Lower leg skin (tissue), 4 donors: ENCODE data around the gene ENTREP3. TPM values are rescaled to one million over a fixed set of nuclear protein-coding genes. Genes with fewer than 3 reads are reported as not detected.

Experiments
- DNase-seq, 2 donors: peaks; one replicate each; pipeline ENCODE4 v3.0.0-alpha.2; 2019; ENCODE audit warnings: low spot score in 2 of 2
- H3K4me3 ChIP-seq: fragments of 200-600 bp; sonication (generic); 2 replicates; pipeline ENCODE4 v1.5.1; 2017; ENCODE audit warnings: mild to moderate bottlenecking, low read depth; ENCODE audit not compliant: poor library complexity, severe bottlenecking
- CTCF ChIP-seq, 3 donors: fragments of 450-650 bp; IDR thresholded peaks; one replicate each; pipeline ENCODE4 v1.5.1; 2016; ENCODE audit warnings: antibody characterized with exemption in 3 of 3, mild to moderate bottlenecking in 3 of 3, moderate library complexity in 2 of 3
- POLR2A ChIP-seq, 2 donors: fragments of 450-650 bp; IDR thresholded peaks; one replicate each; pipeline ENCODE4 v1.6.1; 2016 to 2017; ENCODE audit warnings: antibody characterized with exemption in 2 of 2, mild to moderate bottlenecking in 1 of 2, moderate library complexity in 1 of 2
- WGBS, 2 donors: methylation state at CpG; one replicate each; pipeline ENCODE4 v1.1.5; 2018; 5-methylcytosine and 5-hydroxymethylcytosine counted together
- intact Hi-C: fragments of 100-400 bp; cut with DNase I; formaldehyde crosslinking; loops from one replicate; pipeline ENCODE4 v1.15.0; 2023; ENCODE audit warnings: low total_unique reads
- total RNA-seq, 4 donors: library from RNA; depleted of rRNA; stranded (reverse); fragments of >200 nt; gene quantifications; one replicate each; pipeline ENCODE4 v1.1.0, GENCODE V29; 2016

The ENTREP3 gene
- total RNA-seq, 4 donors from 2014 or later, result 9.6 to 26.0 (median 18.7) TPM

- WGBS, 2 donors, result 97% methylated on average over 2 of the region's 2 CpGs
- H3K4me3 ChIP-seq, result no peak overlapping the region
- no peak for DNase-seq
- TF ChIP-seq POLR2A (IDR thresholded peaks at IDR 0.05) (no peak), CTCF (IDR thresholded peaks at IDR 0.05) (no peak)
- intact Hi-C loops, result loop anchor here (10.0 kb wide), 1 partner anchor 327 kb away; no protein-coding TSS in a partner anchor
These were observed 12.1 kb upstream of the ENTREP3 start for GRCh38 chr1:155267373-155267772.

- no peak overlapping the region for H3K4me3 ChIP-seq
- DNase-seq, result no peak
- 79 to 81% methylated on average over 6 of the region's 6 CpGs for WGBS, 2 donors
- intact Hi-C loops, result loop anchor here (10.0 kb wide), 1 partner anchor 328 kb away; no protein-coding TSS in a partner anchor
- no peak for TF ChIP-seq CTCF (IDR thresholded peaks at IDR 0.05)
- TF ChIP-seq POLR2A (IDR thresholded peaks at IDR 0.05), result no peak
These were observed 11.3 kb upstream of the ENTREP3 start for GRCh38 chr1:155266553-155266952.

GRCh38 chr1:155263067-155263466 lies 7.8 kb upstream of the ENTREP3 start:
- H3K4me3 ChIP-seq, result no peak overlapping the region
- WGBS, 2 donors, result 85 to 87% methylated on average over 11 of the region's 11 CpGs
- DNase-seq, result no peak
- no peak for TF ChIP-seq CTCF (IDR thresholded peaks at IDR 0.05)
- intact Hi-C loops, result loop anchor here (10.0 kb wide), 1 partner anchor 332 kb away; no protein-coding TSS in a partner anchor

- 0 to 1% methylated on average over 35 to 39 of the region's 47 CpGs for WGBS, 2 donors
- peak within 1 kb of the TSS; percentile 65 for H3K4me3 ChIP-seq
- intact Hi-C loops, result loop anchor here (10.0 kb wide), 1 partner anchor 333 kb away; no protein-coding TSS in a partner anchor
- TF ChIP-seq CTCF (IDR thresholded peaks at IDR 0.05) (no peak), POLR2A (IDR thresholded peaks at IDR 0.05) (no peak)
- DNase-seq, result peak; percentile 98
These were observed 6.8 kb upstream of the ENTREP3 start, which contains the start of gene SCAMP3 for GRCh38 chr1:155261852-155262673. SCAMP3 (minus strand) TSS chr1:155262360; CDS start chr1:155262151, 209 bp downstream.

GRCh38 chr1:155261493-155261851 lies 6.2 kb upstream of the ENTREP3 start:
- 0% methylated on average over 9 of the region's 9 CpGs for WGBS, 2 donors
- TF ChIP-seq POLR2A (IDR thresholded peaks at IDR 0.05), result no peak
- TF ChIP-seq CTCF (IDR thresholded peaks at IDR 0.05), result no peak
- intact Hi-C loops, result loop anchor here (10.0 kb wide), 1 partner anchor 333 kb away; no protein-coding TSS in a partner anchor
- DNase-seq, result no peak
- H3K4me3 ChIP-seq, result peak overlapping the region; percentile 65
